ENCODE data around the gene RAMP3. TPM values are rescaled to one million over a fixed set of nuclear protein-coding genes. Genes with fewer than 3 reads are reported as not detected.

Gene RAMP3
- total RNA-seq, 2 donors from 2014 or later: not detected

- Histone ChIP-seq H3K9ac (ENCODE audit: extremely low read depth, low read length, poor library complexity, severe bottlenecking) (no peak overlapping the region), H3K4me1 (ENCODE audit: control insufficient read depth, insufficient read depth, low read length) (no peaks in the 10 kb centered on the region), H3K27ac (ENCODE audit: low read depth, low read length) (no peak overlapping the region), H3K27me3 (ENCODE audit: control insufficient read depth, insufficient read depth, low read length, poor library complexity, severe bottlenecking) (no peaks in the 10 kb centered on the region), H3K4me3 (ENCODE audit: low read length) (no peak overlapping the region), H3K36me3 (ENCODE audit: control insufficient read depth, insufficient read depth, low read length) (no peaks in the 10 kb centered on the region), H3K9me3 (ENCODE audit: control insufficient read depth, low read length) (no peaks in the 10 kb centered on the region)
- peaks cover 2% of the 10 kb centered on the region for H3K27me3 Mint-ChIP-seq (ENCODE audit: insufficient read depth)
- no peak overlapping the region for H3K27ac Mint-ChIP-seq
- peaks cover 6% of the 10 kb centered on the region for H3K9me3 Mint-ChIP-seq
- H3K36me3 Mint-ChIP-seq (ENCODE audit: low read depth): no peaks in the 10 kb centered on the region
- DNase-seq: no peak
- H3K4me1 Mint-ChIP-seq: no peaks in the 10 kb centered on the region
- H3K4me3 Mint-ChIP-seq: no peak overlapping the region
- 86 to 93% methylated on average over 6 to 7 of the region's 7 CpGs for WGBS, 2 experiments (ENCODE audit: insufficient coverage in 1 of 2, insufficient read length in 1 of 2)
- no peak for TF ChIP-seq CTCF (conservative IDR thresholded peaks at IDR 0.05)
These were observed 38.8 kb downstream of the RAMP3 start for GRCh38 chr7:45196374-45196773.

- no peak overlapping the region for H3K9ac ChIP-seq (ENCODE audit: extremely low read depth, low read length, poor library complexity, severe bottlenecking)
- Mint-ChIP-seq H3K36me3 (ENCODE audit: low read depth) (no peaks in the 10 kb centered on the region), H3K9me3 (peaks cover 5% of the 10 kb centered on the region), H3K27me3 (ENCODE audit: insufficient read depth) (peaks cover 2% of the 10 kb centered on the region), H3K4me3 (no peak overlapping the region), H3K27ac (no peak overlapping the region), H3K4me1 (no peaks in the 10 kb centered on the region)
- H3K36me3 ChIP-seq (ENCODE audit: control insufficient read depth, insufficient read depth, low read length): no peaks in the 10 kb centered on the region
- TF ChIP-seq CTCF (conservative IDR thresholded peaks at IDR 0.05): no peak
- WGBS, 2 experiments (ENCODE audit: insufficient coverage in 1 of 2, insufficient read length in 1 of 2): 92 to 100% methylated on average over 2 of the region's 2 CpGs
- DNase-seq: no peak
- no peak overlapping the region for H3K27ac ChIP-seq (ENCODE audit: low read depth, low read length)
- no peaks in the 10 kb centered on the region for H3K4me1 ChIP-seq (ENCODE audit: control insufficient read depth, insufficient read depth, low read length)
- no peaks in the 10 kb centered on the region for H3K27me3 ChIP-seq (ENCODE audit: control insufficient read depth, insufficient read depth, low read length, poor library complexity, severe bottlenecking)
- no peak overlapping the region for H3K4me3 ChIP-seq (ENCODE audit: low read length)
- no peaks in the 10 kb centered on the region for H3K9me3 ChIP-seq (ENCODE audit: control insufficient read depth, low read length)
These were observed 39.9 kb downstream of the RAMP3 start for GRCh38 chr7:45197461-45197860.

GRCh38 chr7:45198986-45199385, 41.4 kb downstream of the RAMP3 start:
- no peak overlapping the region for H3K27ac ChIP-seq (ENCODE audit: low read depth, low read length)
- H3K27me3 ChIP-seq (ENCODE audit: control insufficient read depth, insufficient read depth, low read length, poor library complexity, severe bottlenecking): no peaks in the 10 kb centered on the region
- H3K9me3 ChIP-seq (ENCODE audit: control insufficient read depth, low read length): no peaks in the 10 kb centered on the region
- Mint-ChIP-seq H3K27me3 (ENCODE audit: insufficient read depth) (no peaks in the 10 kb centered on the region), H3K4me1 (no peaks in the 10 kb centered on the region), H3K4me3 (no peak overlapping the region), H3K36me3 (ENCODE audit: low read depth) (no peaks in the 10 kb centered on the region), H3K27ac (no peak overlapping the region), H3K9me3 (no peaks in the 10 kb centered on the region)
- H3K9ac ChIP-seq (ENCODE audit: extremely low read depth, low read length, poor library complexity, severe bottlenecking): no peak overlapping the region
- DNase-seq: no peak
- WGBS, 2 experiments (ENCODE audit: insufficient coverage in 1 of 2, insufficient read length in 1 of 2): 89 to 100% methylated on average over 1 to 3 of the region's 3 CpGs
- no peaks in the 10 kb centered on the region for H3K4me1 ChIP-seq (ENCODE audit: control insufficient read depth, insufficient read depth, low read length)
- no peaks in the 10 kb centered on the region for H3K36me3 ChIP-seq (ENCODE audit: control insufficient read depth, insufficient read depth, low read length)
- H3K4me3 ChIP-seq (ENCODE audit: low read length): no peak overlapping the region
- no peak for TF ChIP-seq CTCF (conservative IDR thresholded peaks at IDR 0.05)
